HepG2 (cell line): ENCODE results near the gene NDUFS2. TPM values are rescaled to one million over a fixed set of nuclear protein-coding genes. Genes with fewer than 3 reads are reported as not detected.

Experiments used
- FOXA1 ChIP-seq, 2 experiments: fragments of 450-650 bp in 1 of 2; sonication (generic) in 1 of 2; formaldehyde crosslinking in 1 of 2; IDR thresholded peaks; 2 replicates each; pipeline versions ENCODE4 v1.4.0 to v1.6.1; 2016 to 2020; ENCODE audit warnings: missing genetic modification reagents in 1 of 2
- KLF11 ChIP-seq: IDR thresholded peaks from 2 replicates; pipeline ENCODE4 v1.6.1; 2016; ENCODE audit warnings: missing compliant biosample characterization
- MATR3 ChIP-seq: sonication (generic); formaldehyde crosslinking; IDR thresholded peaks from 2 replicates; pipeline ENCODE4 v1.4.0; 2020; ENCODE audit warnings: missing genetic modification reagents
- SNAI1 ChIP-seq: sonication (generic); formaldehyde crosslinking; IDR thresholded peaks from 2 replicates; pipeline ENCODE4 v1.5.0; 2020; ENCODE audit warnings: mild to moderate bottlenecking, missing genetic modification reagents, borderline replicate concordance
- TAF1 ChIP-seq: sonication (generic); formaldehyde crosslinking; IDR thresholded peaks from 2 replicates; pipeline ENCODE4 v1.4.0; 2020; ENCODE audit warnings: missing genetic modification reagents
- TAF15 ChIP-seq: fragments of 200-400 bp; formaldehyde crosslinking; IDR thresholded peaks from one replicate; pipeline ENCODE4 v1.6.1; 2018; ENCODE audit warnings: mild to moderate bottlenecking, low read depth, low read length; ENCODE audit not compliant: poor library complexity, severe bottlenecking
- TCF7L2 ChIP-seq: IDR thresholded peaks from 2 replicates; pipeline ENCODE4 v1.6.1; 2011; ENCODE audit warnings: mild to moderate bottlenecking, low read depth, low read length, moderate library complexity
- ZFX ChIP-seq: sonication (generic); formaldehyde crosslinking; IDR thresholded peaks from 2 replicates; pipeline ENCODE4 v1.4.0; 2020; ENCODE audit warnings: mild to moderate bottlenecking, low read depth, missing genetic modification reagents, moderate library complexity
- ZNF430 ChIP-seq: sonication (generic); formaldehyde crosslinking; IDR thresholded peaks from 2 replicates; pipeline ENCODE4 v1.9.0; 2021; ENCODE audit warnings: mild to moderate bottlenecking, missing genetic modification reagents
- polyA plus RNA-seq, 8 experiments: library from polyadenylated mRNA; depleted of rRNA in 3 of 8; stranded (reverse) in 7 of 8; unstranded in 1 of 8; fragments of >200 nt; fragmentation: Illumina TruSeq in 4 of 8; extraction: Trizol in 4 of 8; gene quantifications; 2 replicates each; pipeline versions ENCODE4 v1.2.1 to v1.2.3, GENCODE V29; 2011 to 2016; ENCODE audit warnings: low read depth in 4 of 8, missing spikeins in 1 of 8, mixed read lengths in 1 of 8; ENCODE audit not compliant: insufficient read depth in 1 of 8
- total RNA-seq, 5 experiments: library from RNA; depleted of rRNA; stranded (reverse); fragments of >200 nt; fragmentation: Illumina TruSeq; extraction: Trizol; gene quantifications; 2 replicates each; pipeline ENCODE4 v1.2.3, GENCODE V29; 2016; ENCODE audit warnings: low read depth in 1 of 5
- TF ChIP-seq, protein P1 (sequence below): sonication (generic); formaldehyde crosslinking; IDR thresholded peaks from 2 replicates; pipeline ENCODE4 v1.4.0; 2020; ENCODE audit warnings: mild to moderate bottlenecking, missing genetic modification reagents
- TF ChIP-seq, protein P2 (sequence below): sonication (generic); formaldehyde crosslinking; IDR thresholded peaks from 2 replicates; pipeline ENCODE4 v1.4.0; 2020; ENCODE audit warnings: missing genetic modification reagents, borderline replicate concordance
- TF ChIP-seq, protein P3 (sequence below): sonication (generic); formaldehyde crosslinking; IDR thresholded peaks from 2 replicates; pipeline ENCODE4 v1.5.0; 2020; ENCODE audit warnings: missing genetic modification reagents, mild to moderate bottlenecking, borderline replicate concordance
- TF ChIP-seq, protein P4 (sequence below): sonication (generic); formaldehyde crosslinking; IDR thresholded peaks from 2 replicates; pipeline ENCODE4 v1.4.0; 2020; ENCODE audit warnings: missing genetic modification reagents

NDUFS2 gene
- total and polyA plus RNA-seq, 2 of the 13 experiments (the other 11 are each of a cell fraction or from before 2014, with no cell fraction given) = 89.9 to 118 TPM

DNA sequence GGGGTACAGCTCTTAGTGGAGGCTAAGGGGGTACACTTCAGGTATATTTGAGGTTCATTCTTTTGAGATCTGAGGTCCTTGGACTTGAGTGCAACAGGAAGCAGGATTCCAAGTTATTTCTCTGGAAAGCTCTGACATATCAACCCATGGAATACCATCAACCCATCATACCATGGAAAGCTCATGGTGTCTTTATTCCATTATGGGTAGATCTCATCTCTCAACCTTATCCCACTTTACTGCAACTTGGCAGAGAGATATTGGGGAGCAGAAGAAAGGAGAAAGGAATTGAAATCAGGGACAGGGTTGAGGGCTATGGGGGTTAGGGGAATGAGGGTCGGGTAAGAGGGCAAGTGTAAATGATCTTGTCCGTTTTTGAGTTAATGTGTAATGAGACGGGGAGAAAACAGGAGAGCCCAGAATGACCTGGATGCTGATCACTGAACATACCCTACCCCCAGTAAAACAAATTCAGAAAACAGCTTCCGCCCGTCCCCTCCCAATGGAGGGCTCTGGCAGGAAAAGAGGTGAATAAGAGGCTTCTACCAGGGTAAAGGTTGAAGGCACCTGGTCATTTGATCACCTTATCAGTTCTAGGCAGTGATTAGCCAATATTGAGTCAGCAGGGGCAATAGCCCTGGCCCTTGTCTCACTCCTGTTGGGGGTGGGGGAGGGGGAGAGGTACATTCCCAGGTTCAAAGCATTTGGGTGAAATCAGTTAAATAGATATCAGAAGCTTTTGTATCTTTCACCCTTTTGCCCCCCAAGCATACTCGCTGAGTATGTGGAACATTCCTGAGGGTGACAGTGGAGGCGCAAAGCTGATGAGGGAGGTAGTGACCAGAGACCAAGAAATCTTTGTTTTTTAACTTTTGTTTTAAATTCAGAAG is 21.9 kb downstream of the NDUFS2 start (continued):
- TF ChIP-seq, protein P1, sequence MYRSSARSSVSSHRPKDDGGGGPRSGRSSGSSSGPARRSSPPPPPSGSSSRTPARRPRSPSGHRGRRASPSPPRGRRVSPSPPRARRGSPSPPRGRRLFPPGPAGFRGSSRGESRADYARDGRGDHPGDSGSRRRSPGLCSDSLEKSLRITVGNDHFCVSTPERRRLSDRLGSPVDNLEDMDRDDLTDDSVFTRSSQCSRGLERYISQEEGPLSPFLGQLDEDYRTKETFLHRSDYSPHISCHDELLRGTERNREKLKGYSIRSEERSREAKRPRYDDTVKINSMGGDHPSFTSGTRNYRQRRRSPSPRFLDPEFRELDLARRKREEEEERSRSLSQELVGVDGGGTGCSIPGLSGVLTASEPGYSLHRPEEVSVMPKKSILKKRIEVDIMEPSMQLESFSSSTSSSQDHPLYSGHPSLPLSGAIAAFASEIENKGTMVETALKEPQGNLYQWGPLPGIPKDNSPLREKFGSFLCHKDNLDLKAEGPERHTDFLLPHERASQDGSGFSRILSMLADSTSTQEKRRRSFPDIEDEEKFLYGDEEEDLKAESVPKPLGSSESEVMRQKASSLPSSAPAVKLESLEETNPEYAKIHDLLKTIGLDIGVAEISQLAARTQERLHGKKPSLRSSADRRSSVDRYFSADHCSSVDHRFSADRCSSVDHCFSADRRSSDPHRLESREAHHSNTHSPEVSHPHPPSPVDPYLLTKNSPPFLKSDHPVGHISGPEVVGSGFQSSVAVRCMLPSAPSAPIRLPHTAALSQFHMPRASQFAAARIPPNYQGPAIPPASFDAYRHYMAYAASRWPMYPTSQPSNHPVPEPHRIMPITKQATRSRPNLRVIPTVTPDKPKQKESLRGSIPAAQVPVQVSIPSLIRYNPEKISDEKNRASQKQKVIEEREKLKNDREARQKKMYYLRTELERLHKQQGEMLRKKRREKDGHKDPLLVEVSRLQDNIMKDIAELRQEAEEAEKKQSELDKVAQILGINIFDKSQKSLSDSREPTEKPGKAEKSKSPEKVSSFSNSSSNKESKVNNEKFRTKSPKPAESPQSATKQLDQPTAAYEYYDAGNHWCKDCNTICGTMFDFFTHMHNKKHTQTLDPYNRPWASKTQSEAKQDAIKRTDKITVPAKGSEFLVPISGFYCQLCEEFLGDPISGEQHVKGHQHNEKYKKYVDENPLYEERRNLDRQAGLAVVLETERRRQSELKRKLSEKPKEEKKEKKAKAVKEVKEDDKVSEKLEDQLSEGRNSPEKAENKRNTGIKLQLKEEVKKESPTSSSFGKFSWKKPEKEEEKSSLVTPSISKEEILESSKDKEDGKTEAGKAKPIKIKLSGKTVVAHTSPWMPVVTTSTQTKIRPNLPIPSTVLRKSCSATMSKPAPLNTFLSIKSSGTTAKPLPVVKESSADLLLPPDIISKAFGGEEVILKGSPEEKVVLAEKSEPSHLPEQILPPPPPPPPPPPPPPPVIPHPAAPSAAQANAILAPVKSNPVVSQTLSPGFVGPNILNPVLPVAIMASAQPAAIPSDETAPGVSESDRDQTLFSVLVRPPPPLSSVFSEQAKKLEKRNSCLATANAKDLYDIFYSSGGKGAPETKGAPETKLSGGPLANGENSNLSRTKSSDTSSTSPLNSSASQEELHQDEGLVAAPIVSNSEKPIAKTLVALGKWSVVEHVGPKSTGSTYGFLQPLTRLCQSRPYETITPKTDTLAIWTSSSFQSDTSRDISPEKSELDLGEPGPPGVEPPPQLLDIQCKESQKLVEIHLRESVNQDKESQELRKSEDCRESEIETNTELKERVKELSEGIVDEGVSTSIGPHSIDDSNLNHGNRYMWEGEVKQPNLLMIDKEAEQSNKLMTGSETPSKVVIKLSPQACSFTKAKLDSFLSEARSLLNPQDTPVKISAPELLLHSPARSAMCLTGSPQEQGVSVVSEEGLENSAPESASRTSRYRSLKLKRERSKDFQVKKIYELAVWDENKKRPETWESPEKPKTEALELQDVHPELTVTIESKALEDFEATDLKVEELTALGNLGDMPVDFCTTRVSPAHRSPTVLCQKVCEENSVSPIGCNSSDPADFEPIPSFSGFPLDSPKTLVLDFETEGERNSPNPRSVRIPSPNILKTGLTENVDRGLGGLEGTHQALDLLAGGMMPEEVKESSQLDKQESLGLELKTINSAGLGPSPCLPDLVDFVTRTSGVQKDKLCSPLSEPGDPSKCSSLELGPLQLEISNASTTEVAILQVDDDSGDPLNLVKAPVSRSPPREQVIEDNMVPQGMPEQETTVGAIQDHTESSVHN (CRISPR knock-in tag) = no peak
- TF ChIP-seq TAF1 (CRISPR knock-in tag) = no peak
- TF ChIP-seq, protein P2, sequence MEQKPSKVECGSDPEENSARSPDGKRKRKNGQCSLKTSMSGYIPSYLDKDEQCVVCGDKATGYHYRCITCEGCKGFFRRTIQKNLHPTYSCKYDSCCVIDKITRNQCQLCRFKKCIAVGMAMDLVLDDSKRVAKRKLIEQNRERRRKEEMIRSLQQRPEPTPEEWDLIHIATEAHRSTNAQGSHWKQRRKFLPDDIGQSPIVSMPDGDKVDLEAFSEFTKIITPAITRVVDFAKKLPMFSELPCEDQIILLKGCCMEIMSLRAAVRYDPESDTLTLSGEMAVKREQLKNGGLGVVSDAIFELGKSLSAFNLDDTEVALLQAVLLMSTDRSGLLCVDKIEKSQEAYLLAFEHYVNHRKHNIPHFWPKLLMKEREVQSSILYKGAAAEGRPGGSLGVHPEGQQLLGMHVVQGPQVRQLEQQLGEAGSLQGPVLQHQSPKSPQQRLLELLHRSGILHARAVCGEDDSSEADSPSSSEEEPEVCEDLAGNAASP (CRISPR knock-in tag) = peak; percentile 92
- TF ChIP-seq, protein P3, sequence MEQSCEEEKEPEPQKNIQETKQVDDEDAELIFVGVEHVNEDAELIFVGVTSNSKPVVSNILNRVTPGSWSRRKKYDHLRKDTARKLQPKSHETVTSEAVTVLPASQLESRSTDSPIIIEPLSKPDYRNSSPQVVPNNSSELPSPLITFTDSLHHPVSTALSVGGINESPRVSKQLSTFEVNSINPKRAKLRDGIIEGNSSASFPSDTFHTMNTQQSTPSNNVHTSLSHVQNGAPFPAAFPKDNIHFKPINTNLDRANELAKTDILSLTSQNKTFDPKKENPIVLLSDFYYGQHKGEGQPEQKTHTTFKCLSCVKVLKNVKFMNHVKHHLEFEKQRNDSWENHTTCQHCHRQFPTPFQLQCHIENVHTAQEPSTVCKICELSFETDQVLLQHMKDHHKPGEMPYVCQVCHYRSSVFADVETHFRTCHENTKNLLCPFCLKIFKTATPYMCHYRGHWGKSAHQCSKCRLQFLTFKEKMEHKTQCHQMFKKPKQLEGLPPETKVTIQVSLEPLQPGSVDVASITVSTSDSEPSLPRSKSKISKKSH (CRISPR knock-in tag) = no peak
- no peak for TF ChIP-seq MATR3 (CRISPR knock-in tag)
- no peak for TF ChIP-seq ZFX
- TF ChIP-seq FOXA1 (IDR thresholded peaks at IDR 0.05) = no peak
- TF ChIP-seq FOXA1 (CRISPR knock-in tag; IDR thresholded peaks at IDR 0.05) = peak; percentile 81
- no peak; the same call in 1 of the 2 replicates for TF ChIP-seq SNAI1 (CRISPR knock-in tag)
- no peak for TF ChIP-seq KLF11 (CRISPR knock-in tag)
- peak; percentile 59; the same call in 1 of the 2 replicates for TF ChIP-seq ZNF430 (CRISPR knock-in tag)
- TF ChIP-seq TAF15 = no peak
- TF ChIP-seq, protein P4, sequence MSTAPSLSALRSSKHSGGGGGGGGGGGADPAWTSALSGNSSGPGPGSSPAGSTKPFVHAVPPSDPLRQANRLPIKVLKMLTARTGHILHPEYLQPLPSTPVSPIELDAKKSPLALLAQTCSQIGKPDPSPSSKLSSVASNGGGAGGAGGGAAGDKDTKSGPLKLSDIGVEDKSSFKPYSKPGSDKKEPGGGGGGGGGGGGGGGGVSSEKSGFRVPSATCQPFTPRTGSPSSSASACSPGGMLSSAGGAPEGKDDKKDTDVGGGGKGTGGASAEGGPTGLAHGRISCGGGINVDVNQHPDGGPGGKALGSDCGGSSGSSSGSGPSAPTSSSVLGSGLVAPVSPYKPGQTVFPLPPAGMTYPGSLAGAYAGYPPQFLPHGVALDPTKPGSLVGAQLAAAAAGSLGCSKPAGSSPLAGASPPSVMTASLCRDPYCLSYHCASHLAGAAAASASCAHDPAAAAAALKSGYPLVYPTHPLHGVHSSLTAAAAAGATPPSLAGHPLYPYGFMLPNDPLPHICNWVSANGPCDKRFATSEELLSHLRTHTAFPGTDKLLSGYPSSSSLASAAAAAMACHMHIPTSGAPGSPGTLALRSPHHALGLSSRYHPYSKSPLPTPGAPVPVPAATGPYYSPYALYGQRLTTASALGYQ (CRISPR knock-in tag) = peak; percentile 95
- peak; percentile 82; the same call in 1 of the 2 replicates for TF ChIP-seq TCF7L2
